HL-60 (cell line): ENCODE data around the gene FST.

Source experiments
- DNase-seq, 2 experiments: peaks; one replicate each; pipeline ENCODE4 v3.0.0-alpha.2; 2010 to 2020; ENCODE audit warnings: low read depth in 1 of 2, low spot score in 1 of 2
- H3K27ac ChIP-seq: fragments of 250-450 bp; sonication (Bioruptor Pico); replicated peaks from 2 replicates; pipeline ENCODE4 v1.5.1; 2020; ENCODE audit warnings: mild to moderate bottlenecking, moderate library complexity
- H3K27me3 ChIP-seq: fragments of 250-450 bp; sonication (Bioruptor Pico); 2 replicates; pipeline ENCODE4 v1.5.1; 2021; ENCODE audit warnings: mild to moderate bottlenecking, moderate library complexity; ENCODE audit not compliant: insufficient read depth, poor library complexity, severe bottlenecking
- H3K4me3 ChIP-seq: replicated peaks from 2 replicates; pipeline ENCODE4 v1.5.1; 2011; ENCODE audit warnings: mild to moderate bottlenecking, control low read depth, low read length; ENCODE audit not compliant: insufficient read depth
- CTCF ChIP-seq: IDR thresholded peaks from one replicate; pipeline ENCODE4 v1.5.1; 2011; ENCODE audit warnings: low read length, control low read depth, inconsistent platforms; ENCODE audit not compliant: insufficient read depth
- GABPA ChIP-seq: IDR thresholded peaks from 2 replicates; pipeline ENCODE4 v1.6.1; 2012; ENCODE audit warnings: low read depth
- POLR2AphosphoS5 ChIP-seq: IDR thresholded peaks from 2 replicates; pipeline ENCODE4 v1.6.1; 2012; ENCODE audit warnings: low read depth
- REST ChIP-seq: IDR thresholded peaks from 2 replicates; pipeline ENCODE4 v1.6.1; 2012; ENCODE audit warnings: low read depth; ENCODE audit not compliant: insufficient replicate concordance
- SPI1 ChIP-seq: IDR thresholded peaks from 2 replicates; pipeline ENCODE4 v1.6.1; 2012; ENCODE audit warnings: low read depth, mild to moderate bottlenecking, borderline replicate concordance

FST gene

GRCh38 chr5:53488195-53488722, 7.8 kb downstream of the FST start:
- no peak for TF ChIP-seq POLR2AphosphoS5
- no peak for TF ChIP-seq GABPA
- no peak for TF ChIP-seq SPI1
- no peak for TF ChIP-seq CTCF
- no peak for TF ChIP-seq REST
- Histone ChIP-seq H3K27me3 (peaks cover 4% of the 10 kb centered on the region), H3K27ac (no peak overlapping the region), H3K4me3 (no peak overlapping the region)
- no peak for DNase-seq

DNA sequence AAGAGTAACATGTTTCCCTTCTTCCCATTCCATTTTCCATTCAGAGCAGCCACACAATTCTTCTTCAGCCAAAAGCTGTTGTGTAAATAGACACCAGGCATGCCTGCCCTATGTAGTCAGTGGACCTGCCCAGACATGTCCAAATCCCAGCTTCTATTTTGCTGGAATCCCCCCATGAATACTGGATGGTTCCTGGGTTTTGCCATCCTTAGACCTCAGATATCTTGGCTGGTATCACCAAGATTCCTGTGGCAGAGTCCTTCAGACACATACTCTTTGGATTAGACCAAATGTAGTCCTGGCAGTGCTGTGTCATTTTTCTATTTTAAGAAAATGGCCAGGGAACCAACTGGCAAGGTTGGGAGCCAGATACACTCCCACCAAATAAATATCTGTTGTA, 10.3 kb downstream of the FST start:
- H3K27me3 ChIP-seq = no peaks in the 10 kb centered on the region
- no peak overlapping the region for H3K4me3 ChIP-seq
- TF ChIP-seq POLR2AphosphoS5 (no peak), REST (no peak), SPI1 (no peak), GABPA (no peak), CTCF (no peak)
- no peak overlapping the region for H3K27ac ChIP-seq
- DNase-seq = no peak

DNA sequence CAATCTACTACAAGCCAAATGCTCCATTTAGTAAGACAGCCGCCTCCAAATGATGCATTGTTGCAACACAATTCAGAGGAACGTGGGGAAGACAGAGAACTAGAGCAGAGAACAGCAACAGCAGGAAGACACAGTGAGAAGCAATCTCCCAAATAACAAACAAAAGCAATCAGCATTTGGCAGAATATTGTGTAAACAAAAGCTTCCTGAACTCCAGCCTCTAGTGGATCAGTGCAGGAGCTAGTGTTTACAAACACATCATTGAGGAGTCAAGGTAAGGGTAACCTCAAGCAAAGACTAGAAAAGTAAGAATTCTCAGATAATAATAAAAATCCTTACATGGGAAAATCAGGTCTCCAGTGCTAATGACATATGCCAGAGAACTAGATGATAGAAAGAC, 20.6 kb downstream of the FST start:
- H3K27me3 ChIP-seq = peaks cover 4% of the 10 kb centered on the region
- TF ChIP-seq GABPA (no peak), CTCF (no peak), POLR2AphosphoS5 (no peak)
- no peak for DNase-seq

DNA sequence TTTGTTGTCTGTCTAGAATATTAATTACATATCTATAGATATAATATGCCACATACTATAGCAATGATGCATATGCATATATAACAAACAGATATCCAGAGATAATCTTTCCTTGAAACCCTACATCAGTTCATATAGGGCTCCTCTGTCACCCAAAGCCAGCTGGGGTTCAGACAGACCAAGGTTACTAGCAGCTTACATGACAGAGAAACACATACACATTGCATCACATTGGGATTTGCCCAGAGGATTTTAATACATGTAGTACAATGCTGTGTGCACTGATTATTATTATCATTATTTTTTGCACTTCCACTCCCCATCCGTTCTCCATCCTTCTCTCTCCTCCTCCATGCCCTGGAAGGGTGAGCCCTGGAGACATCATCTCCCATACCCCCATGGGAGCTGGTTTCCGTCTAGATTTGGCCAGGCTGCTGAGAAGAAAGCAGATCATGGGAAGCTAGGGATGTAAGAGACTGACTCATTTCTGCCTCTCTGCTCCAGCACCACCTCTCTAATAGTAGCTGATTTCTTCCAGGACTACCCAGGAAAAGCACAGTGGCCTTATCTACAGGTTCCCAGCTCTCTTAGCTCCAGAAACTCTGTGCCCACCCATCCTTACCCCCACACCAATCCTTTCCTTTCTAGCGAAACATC, 23.3 kb downstream of the FST start:
- TF ChIP-seq GABPA = no peak
- TF ChIP-seq CTCF = no peak
- no peak for TF ChIP-seq POLR2AphosphoS5
- Histone ChIP-seq H3K27ac (no peak overlapping the region), H3K27me3 (peaks cover 4% of the 10 kb centered on the region), H3K4me3 (no peak overlapping the region)
- DNase-seq = no peak

More for the DNA sequence above, 20.6 kb downstream of the FST start:
- Histone ChIP-seq H3K27ac (no peak overlapping the region), H3K4me3 (no peak overlapping the region)
